ENCODE measurements around the gene NID1.
"Not testable (repeated sequence)": the region's sequence is repeated elsewhere in the genome, so short reads cannot be mapped to it uniquely, and the experiment has no call there.

The NID1 gene

GRCh38 chr1:236091933-236092318, 27.0 kb upstream of the NID1 start:
- no peak for DNase-seq

- no peak for DNase-seq
Measured at GRCh38 chr1:236090741-236091147, 25.9 kb upstream of the NID1 start.

- DNase-seq = no peak
Measured at GRCh38 chr1:236089046-236089773, 24.3 kb upstream of the NID1 start.

GRCh38 chr1:236086537-236086936, 21.6 kb upstream of the NID1 start:
- no peak for DNase-seq

- no peak for DNase-seq
Measured at GRCh38 chr1:236085545-236086159, 20.8 kb upstream of the NID1 start.

GRCh38 chr1:236084386-236084730, 19.5 kb upstream of the NID1 start:
- no peak for DNase-seq

GRCh38 chr1:236083650-236084385, 18.9 kb upstream of the NID1 start:
- no peak for DNase-seq

GRCh38 chr1:236082526-236082925, 17.6 kb upstream of the NID1 start:
- no peak for DNase-seq

- DNase-seq = no peak
Measured at GRCh38 chr1:236081546-236082227, 16.8 kb upstream of the NID1 start.

GRCh38 chr1:236079703-236080102, 14.8 kb upstream of the NID1 start:
- DNase-seq = no peak

GRCh38 chr1:236078993-236079392, 14.1 kb upstream of the NID1 start:
- DNase-seq = no peak

- DNase-seq = not testable (repeated sequence)
Measured at GRCh38 chr1:236078077-236078476, 13.2 kb upstream of the NID1 start.

GRCh38 chr1:236075848-236076247, 11.0 kb upstream of the NID1 start:
- DNase-seq = no peak

- no peak for DNase-seq
Measured at GRCh38 chr1:236073307-236073897, 8.5 kb upstream of the NID1 start.

- no peak for DNase-seq
Measured at GRCh38 chr1:236072001-236072400, 7.1 kb upstream of the NID1 start.

GRCh38 chr1:236070753-236071152, 5.9 kb upstream of the NID1 start:
- DNase-seq = no peak

- DNase-seq = no peak
Measured at GRCh38 chr1:236069796-236070195, 4.9 kb upstream of the NID1 start.

GRCh38 chr1:236067854-236068454, 3.1 kb upstream of the NID1 start:
- DNase-seq = no peak

GRCh38 chr1:236066828-236067386, 2.0 kb upstream of the NID1 start:
- DNase-seq = peak; percentile 67

- no peak for DNase-seq
Measured at GRCh38 chr1:236066054-236066453, 1.2 kb upstream of the NID1 start.

- no peak for DNase-seq
Measured at GRCh38 chr1:236065509-236066005, 667 bp upstream of the NID1 start.
